ENCODE data around the gene NIPSNAP3A.
"Not testable (repeated sequence)": the region's sequence is repeated elsewhere in the genome, so short reads cannot be mapped to it uniquely, and the experiment has no call there.

NIPSNAP3A gene

DNA sequence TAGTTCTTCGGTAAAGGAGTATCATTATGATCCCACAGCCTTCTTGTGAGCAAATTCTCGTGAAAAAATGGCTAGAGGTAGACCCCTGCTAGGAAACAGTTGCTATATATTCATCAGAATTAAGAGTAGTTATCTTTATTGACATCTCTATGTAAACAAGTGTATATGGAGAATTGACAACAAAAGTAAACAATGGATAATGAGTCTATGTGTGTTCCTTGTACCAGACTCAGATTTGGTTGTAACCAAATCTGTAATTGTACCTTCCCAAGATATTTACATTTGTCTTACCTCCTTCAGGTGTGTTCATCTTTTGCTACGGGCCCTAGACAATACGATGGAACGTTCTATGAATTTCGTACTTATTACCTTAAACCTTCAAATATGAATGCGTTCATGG lies 18.5 kb downstream of the NIPSNAP3A start:
- Histone ChIP-seq H3K9me3 (ENCODE audit: low read depth, low read length) (no peaks in the 10 kb centered on the region), H3K4me3 (no peak overlapping the region), H3K36me3 (ENCODE audit: insufficient read depth, low read length) (no peaks in the 10 kb centered on the region), H3K9ac (ENCODE audit: insufficient read length) (no peak overlapping the region), H3K27ac (no peak overlapping the region)
- TF ChIP-seq FOXP2 (optimal IDR thresholded peaks at IDR 0.05; ENCODE audit: control extremely low read depth, extremely low read length, insufficient read depth) (no peak), EZH2 (IDR thresholded peaks at IDR 0.05) (no peak), POLR2AphosphoS5 (IDR thresholded peaks at IDR 0.05; ENCODE audit: borderline replicate concordance, low read depth, low read length) (no peak)
- DNase-seq (ENCODE audit: low read depth, low spot score), result no peak

- Histone ChIP-seq H3K9ac (ENCODE audit: insufficient read length) (no peak overlapping the region), H3K27ac (no peak overlapping the region), H3K4me3 (no peak overlapping the region), H3K9me3 (ENCODE audit: low read depth, low read length) (no peaks in the 10 kb centered on the region), H3K36me3 (ENCODE audit: insufficient read depth, low read length) (no peaks in the 10 kb centered on the region)
- no peak for DNase-seq (ENCODE audit: low read depth, low spot score)
- TF ChIP-seq POLR2AphosphoS5 (IDR thresholded peaks at IDR 0.05; ENCODE audit: borderline replicate concordance, low read depth, low read length), result no peak
- no peak for TF ChIP-seq FOXP2 (optimal IDR thresholded peaks at IDR 0.05; ENCODE audit: control extremely low read depth, extremely low read length, insufficient read depth)
- TF ChIP-seq EZH2 (IDR thresholded peaks at IDR 0.05), result no peak
Measured at GRCh38 chr9:104767507-104767906, 20.0 kb downstream of the NIPSNAP3A start.

DNA sequence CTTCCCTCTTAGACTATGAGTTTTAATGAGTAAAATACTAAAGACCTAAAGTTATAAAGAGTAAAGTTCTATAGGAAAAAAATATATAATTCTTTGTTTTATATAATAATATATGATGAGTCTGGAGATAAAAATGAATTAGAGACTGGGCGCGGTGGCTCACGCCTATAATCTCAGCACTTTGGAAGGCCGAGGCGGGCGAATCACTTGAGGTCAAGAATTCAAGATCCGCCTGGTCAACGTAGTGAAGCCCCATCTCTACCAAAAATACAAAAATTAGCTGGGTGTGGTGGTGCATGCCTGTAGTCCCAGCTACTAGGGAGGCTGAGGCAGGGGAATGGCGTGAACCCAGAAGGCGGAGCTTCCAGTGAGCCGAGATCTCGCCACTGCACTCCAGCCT lies 21.5 kb downstream of the NIPSNAP3A start:
- H3K9me3 ChIP-seq (ENCODE audit: low read depth, low read length); H3K4me3 ChIP-seq; H3K9ac ChIP-seq (ENCODE audit: insufficient read length); H3K36me3 ChIP-seq (ENCODE audit: insufficient read depth, low read length); H3K27ac ChIP-seq; DNase-seq (ENCODE audit: low read depth, low spot score): not testable (repeated sequence)

- no peak overlapping the region for H3K4me3 ChIP-seq
- no peaks in the 10 kb centered on the region for H3K9me3 ChIP-seq (ENCODE audit: low read depth, low read length)
- no peak overlapping the region for H3K27ac ChIP-seq
- H3K36me3 ChIP-seq (ENCODE audit: insufficient read depth, low read length), result no peaks in the 10 kb centered on the region
- DNase-seq (ENCODE audit: low read depth, low spot score), result no peak
- H3K9ac ChIP-seq (ENCODE audit: insufficient read length), result no peak overlapping the region
- TF ChIP-seq POLR2AphosphoS5 (IDR thresholded peaks at IDR 0.05; ENCODE audit: borderline replicate concordance, low read depth, low read length) (no peak), FOXP2 (optimal IDR thresholded peaks at IDR 0.05; ENCODE audit: control extremely low read depth, extremely low read length, insufficient read depth) (no peak), EZH2 (IDR thresholded peaks at IDR 0.05) (no peak)
Measured at GRCh38 chr9:104769655-104770054, 22.2 kb downstream of the NIPSNAP3A start.

GRCh38 chr9:104772714-104773510 lies 25.4 kb downstream of the NIPSNAP3A start:
- no peaks in the 10 kb centered on the region for H3K9me3 ChIP-seq (ENCODE audit: low read depth, low read length)
- peak overlapping the region; percentile 23 for H3K27ac ChIP-seq
- H3K4me3 ChIP-seq, result peak overlapping the region; percentile 63
- DNase-seq (ENCODE audit: low read depth, low spot score), result no peak
- H3K9ac ChIP-seq (ENCODE audit: insufficient read length), result peak overlapping the region; percentile 14
- H3K36me3 ChIP-seq (ENCODE audit: insufficient read depth, low read length), result no peaks in the 10 kb centered on the region
- TF ChIP-seq FOXP2 (optimal IDR thresholded peaks at IDR 0.05; ENCODE audit: control extremely low read depth, extremely low read length, insufficient read depth) (no peak), EZH2 (IDR thresholded peaks at IDR 0.05) (no peak), POLR2AphosphoS5 (IDR thresholded peaks at IDR 0.05; ENCODE audit: borderline replicate concordance, low read depth, low read length) (no peak)

- no peak overlapping the region for H3K9ac ChIP-seq (ENCODE audit: insufficient read length)
- H3K27ac ChIP-seq, result no peak overlapping the region
- no peak overlapping the region for H3K4me3 ChIP-seq
- H3K36me3 ChIP-seq (ENCODE audit: insufficient read depth, low read length), result no peaks in the 10 kb centered on the region
- no peak for TF ChIP-seq EZH2 (IDR thresholded peaks at IDR 0.05)
- TF ChIP-seq POLR2AphosphoS5 (IDR thresholded peaks at IDR 0.05; ENCODE audit: borderline replicate concordance, low read depth, low read length), result no peak
- no peak for TF ChIP-seq FOXP2 (optimal IDR thresholded peaks at IDR 0.05; ENCODE audit: control extremely low read depth, extremely low read length, insufficient read depth)
- H3K9me3 ChIP-seq (ENCODE audit: low read depth, low read length), result no peaks in the 10 kb centered on the region
- no peak for DNase-seq (ENCODE audit: low read depth, low spot score)
Measured at GRCh38 chr9:104774132-104774531, 26.6 kb downstream of the NIPSNAP3A start.

DNA sequence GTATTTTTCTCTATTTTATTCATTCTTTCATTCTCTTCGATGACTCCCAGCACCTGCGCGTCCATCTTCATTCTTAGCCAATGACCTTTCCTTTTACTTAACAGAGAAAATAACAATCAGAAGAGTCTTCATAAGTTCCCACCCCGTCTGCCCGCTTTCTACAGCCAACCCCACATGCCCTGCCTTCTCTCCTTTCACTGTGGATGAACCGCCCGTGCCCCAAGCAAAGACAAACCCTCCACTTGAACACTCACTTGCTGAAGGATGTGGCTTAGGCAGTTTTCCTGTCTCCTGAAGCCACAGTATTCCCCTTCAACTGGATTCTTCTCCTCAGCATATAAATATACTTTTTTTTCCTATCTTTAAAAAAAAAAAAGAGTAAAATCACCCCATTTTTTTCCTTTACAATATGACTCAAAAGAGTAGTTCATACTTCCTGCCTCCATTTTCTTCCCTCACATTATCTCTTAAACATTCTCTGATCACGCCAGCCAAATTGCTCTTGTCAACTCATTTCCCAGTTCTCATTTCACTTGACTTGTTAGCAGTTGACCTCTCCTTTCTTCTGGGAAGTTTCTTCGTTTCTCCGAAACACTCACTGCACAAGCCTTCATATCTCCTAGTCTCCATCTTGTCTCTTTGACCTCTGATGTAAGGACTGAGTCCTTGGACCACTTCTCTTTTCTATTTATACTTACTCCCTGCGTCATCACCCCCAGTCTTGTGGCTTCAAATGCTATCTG lies 27.5 kb downstream of the NIPSNAP3A start:
- H3K9me3 ChIP-seq (ENCODE audit: low read depth, low read length), result no peaks in the 10 kb centered on the region
- no peaks in the 10 kb centered on the region for H3K36me3 ChIP-seq (ENCODE audit: insufficient read depth, low read length)
- no peak overlapping the region for H3K4me3 ChIP-seq
- TF ChIP-seq EZH2 (IDR thresholded peaks at IDR 0.05), result no peak
- no peak for TF ChIP-seq FOXP2 (optimal IDR thresholded peaks at IDR 0.05; ENCODE audit: control extremely low read depth, extremely low read length, insufficient read depth)
- no peak for TF ChIP-seq POLR2AphosphoS5 (IDR thresholded peaks at IDR 0.05; ENCODE audit: borderline replicate concordance, low read depth, low read length)
- H3K9ac ChIP-seq (ENCODE audit: insufficient read length), result no peak overlapping the region
- DNase-seq (ENCODE audit: low read depth, low spot score), result no peak
- H3K27ac ChIP-seq, result no peak overlapping the region

DNA sequence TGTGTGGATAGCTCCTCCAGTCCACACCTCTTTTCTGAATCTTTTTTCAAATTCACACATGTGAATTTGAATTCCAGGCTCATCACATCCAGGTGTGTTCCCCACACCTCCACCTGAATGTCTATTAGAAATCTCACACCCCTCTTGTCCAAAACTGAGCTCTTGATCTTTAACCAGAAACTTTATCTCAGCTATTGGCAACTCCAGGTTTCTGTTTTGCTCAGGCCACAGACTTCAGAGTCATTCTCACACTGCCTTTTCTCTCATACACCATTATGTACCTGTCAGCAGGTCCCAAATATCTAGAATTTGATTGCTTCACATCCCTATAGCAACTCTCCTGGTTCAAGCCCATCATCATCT lies 28.1 kb downstream of the NIPSNAP3A start:
- H3K9me3 ChIP-seq (ENCODE audit: low read depth, low read length), result no peaks in the 10 kb centered on the region
- no peak overlapping the region for H3K4me3 ChIP-seq
- no peaks in the 10 kb centered on the region for H3K36me3 ChIP-seq (ENCODE audit: insufficient read depth, low read length)
- TF ChIP-seq FOXP2 (optimal IDR thresholded peaks at IDR 0.05; ENCODE audit: control extremely low read depth, extremely low read length, insufficient read depth), result no peak
- TF ChIP-seq POLR2AphosphoS5 (IDR thresholded peaks at IDR 0.05; ENCODE audit: borderline replicate concordance, low read depth, low read length), result no peak
- TF ChIP-seq EZH2 (IDR thresholded peaks at IDR 0.05), result no peak
- no peak for DNase-seq (ENCODE audit: low read depth, low spot score)
- H3K9ac ChIP-seq (ENCODE audit: insufficient read length), result no peak overlapping the region
- H3K27ac ChIP-seq, result no peak overlapping the region
